WI38 (cell line): Measurements from ENCODE around the gene MEGF6.

Experiments used
- H3K4me3 ChIP-seq: 2 replicates; pipeline ENCODE4 v1.5.1; 2011; ENCODE audit warnings: low read depth, mild to moderate bottlenecking, control low read depth, low read length
- TF ChIP-seq, protein P1 (sequence below): IDR thresholded peaks from 2 replicates; pipeline ENCODE4 v1.5.1; 2012; ENCODE audit warnings: low read depth, mild to moderate bottlenecking, control low read depth, low read length

Gene MEGF6

DNA sequence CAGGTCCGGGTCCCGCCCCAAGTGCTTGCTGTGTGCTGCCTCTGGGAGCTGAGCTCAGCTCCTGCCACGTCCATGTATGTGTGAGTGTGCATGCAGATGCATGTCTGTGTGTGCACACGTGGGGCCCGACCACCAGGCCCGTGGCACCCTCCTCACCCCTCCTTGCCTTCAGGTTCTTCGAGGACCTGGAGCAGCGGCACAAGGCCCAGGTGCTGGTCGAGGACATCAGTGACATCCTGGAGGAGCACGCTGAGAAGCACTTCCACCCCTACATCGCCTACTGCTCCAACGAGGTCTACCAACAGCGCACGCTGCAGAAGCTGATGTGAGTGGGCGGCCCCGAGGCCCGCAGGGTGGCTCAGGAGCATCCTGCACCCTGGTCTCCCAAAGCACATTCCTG lies 138.4 kb downstream of the MEGF6 start:
- H3K4me3 ChIP-seq: no peak overlapping the region
- TF ChIP-seq, protein P1, sequence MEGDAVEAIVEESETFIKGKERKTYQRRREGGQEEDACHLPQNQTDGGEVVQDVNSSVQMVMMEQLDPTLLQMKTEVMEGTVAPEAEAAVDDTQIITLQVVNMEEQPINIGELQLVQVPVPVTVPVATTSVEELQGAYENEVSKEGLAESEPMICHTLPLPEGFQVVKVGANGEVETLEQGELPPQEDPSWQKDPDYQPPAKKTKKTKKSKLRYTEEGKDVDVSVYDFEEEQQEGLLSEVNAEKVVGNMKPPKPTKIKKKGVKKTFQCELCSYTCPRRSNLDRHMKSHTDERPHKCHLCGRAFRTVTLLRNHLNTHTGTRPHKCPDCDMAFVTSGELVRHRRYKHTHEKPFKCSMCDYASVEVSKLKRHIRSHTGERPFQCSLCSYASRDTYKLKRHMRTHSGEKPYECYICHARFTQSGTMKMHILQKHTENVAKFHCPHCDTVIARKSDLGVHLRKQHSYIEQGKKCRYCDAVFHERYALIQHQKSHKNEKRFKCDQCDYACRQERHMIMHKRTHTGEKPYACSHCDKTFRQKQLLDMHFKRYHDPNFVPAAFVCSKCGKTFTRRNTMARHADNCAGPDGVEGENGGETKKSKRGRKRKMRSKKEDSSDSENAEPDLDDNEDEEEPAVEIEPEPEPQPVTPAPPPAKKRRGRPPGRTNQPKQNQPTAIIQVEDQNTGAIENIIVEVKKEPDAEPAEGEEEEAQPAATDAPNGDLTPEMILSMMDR: no peak

DNA sequence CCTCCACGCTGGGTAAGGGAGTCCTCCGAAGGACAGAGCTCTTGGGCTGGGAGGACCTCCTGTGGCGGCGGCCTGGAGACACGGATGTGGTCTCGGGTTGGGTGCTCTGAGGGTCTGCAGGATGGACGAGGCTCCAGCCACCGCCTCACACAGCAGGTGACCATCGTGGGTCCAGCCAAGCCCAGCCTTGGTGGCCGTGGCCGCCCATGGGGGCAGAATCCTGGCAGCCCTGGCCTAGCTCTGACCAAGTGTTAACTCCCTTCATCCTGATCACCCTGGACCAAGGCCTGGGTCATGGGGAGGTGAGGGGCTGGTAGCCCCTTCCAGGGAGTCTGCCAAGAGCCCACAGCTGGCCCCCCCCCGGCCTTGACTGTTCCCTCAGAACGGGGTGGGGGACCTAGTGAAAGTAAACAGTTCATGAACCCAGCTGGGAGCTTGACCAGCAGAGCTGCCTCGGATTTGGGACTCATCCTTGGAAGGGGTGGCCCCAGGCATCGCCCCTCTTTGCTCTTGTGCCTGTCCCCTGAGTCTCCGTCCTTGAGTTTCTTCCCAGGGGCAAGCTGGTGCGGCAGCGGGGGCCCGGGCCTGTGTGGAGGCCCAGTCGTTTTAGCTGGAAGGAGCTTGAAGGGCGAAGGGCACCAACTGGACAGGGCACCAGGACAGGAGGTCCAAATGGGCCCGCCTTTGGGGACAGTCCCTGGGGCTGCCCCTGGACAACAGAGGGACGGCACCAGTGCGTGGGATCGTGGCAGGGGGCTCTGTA lies 139.0 kb downstream of the MEGF6 start:
- no peak overlapping the region for H3K4me3 ChIP-seq
- TF ChIP-seq, protein P1: no peak

DNA sequence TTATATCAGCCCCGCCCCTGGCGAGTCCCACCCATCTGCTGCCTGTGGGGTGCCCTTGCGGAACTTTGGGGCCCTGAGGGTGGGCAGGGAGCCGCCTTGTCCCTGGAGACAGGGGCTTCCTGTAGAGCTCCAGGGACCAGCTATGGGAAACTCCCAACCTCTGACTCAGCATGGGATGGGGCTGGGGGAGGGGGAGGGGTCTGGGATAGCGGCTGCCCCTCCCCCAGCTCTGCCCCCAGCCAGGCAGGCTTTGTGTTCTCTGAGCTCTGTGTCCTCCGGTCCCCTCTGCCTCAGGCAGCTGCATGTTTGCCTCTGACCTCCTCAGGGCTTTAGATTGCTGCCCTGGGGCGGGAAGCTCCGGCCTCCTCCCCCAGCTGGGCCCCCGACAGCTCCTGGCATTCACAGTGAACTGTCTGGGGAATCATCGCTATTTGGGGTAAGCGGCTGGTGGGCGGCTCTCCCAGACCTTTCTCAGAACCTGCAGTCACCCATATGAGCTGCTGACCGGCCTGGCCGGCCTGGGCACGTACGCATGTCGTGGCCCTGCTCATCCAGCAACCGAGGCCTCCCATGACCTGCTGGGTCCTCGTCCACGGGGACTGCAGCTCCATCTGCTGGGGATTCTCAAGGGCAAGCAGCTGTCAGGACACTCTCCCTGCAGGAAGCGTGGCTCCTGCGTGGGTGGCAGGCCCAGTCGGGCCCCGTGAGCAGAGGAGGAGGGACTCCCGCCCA lies 139.8 kb downstream of the MEGF6 start:
- no peak overlapping the region for H3K4me3 ChIP-seq
- TF ChIP-seq, protein P1: 0 out of 2 replicates have a peak, but pooled peaks have one; percentile 24

DNA sequence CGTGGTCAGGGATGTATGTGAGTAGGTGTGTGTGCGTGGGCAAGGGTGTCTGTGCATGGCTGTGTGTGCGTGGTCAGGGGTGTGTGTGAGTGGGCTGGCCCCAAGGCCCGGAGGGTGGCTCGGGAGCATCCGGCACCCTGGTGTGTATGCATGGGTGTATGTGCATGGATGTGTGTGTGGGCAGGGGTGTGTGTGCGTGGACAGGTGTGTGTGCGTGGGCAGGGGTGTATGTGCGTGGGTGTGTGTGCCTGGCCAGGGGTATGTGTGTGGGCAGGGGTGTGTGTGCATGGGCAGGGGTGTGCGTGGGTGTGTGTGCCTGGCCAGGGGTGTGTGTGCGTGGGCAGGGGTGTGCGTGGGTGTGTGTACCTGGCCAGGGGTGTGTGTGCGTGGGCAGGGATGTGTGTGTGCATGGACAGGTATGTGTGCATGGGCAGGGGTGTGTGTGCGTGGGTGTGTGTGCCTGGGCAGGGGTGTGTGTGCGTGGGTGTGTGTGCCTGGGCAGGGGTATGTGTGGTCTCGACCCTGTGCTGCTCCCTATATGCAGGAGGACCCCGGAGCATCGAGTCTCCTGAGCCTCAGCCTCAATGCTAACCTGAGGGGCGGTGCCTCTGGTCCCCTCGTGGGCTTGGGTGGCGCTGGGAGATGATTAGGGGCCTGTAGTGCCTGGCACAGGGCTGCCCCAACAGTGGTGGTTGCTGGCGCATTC lies 140.5 kb downstream of the MEGF6 start:
- TF ChIP-seq, protein P1: no peak
- H3K4me3 ChIP-seq: no peak overlapping the region

DNA sequence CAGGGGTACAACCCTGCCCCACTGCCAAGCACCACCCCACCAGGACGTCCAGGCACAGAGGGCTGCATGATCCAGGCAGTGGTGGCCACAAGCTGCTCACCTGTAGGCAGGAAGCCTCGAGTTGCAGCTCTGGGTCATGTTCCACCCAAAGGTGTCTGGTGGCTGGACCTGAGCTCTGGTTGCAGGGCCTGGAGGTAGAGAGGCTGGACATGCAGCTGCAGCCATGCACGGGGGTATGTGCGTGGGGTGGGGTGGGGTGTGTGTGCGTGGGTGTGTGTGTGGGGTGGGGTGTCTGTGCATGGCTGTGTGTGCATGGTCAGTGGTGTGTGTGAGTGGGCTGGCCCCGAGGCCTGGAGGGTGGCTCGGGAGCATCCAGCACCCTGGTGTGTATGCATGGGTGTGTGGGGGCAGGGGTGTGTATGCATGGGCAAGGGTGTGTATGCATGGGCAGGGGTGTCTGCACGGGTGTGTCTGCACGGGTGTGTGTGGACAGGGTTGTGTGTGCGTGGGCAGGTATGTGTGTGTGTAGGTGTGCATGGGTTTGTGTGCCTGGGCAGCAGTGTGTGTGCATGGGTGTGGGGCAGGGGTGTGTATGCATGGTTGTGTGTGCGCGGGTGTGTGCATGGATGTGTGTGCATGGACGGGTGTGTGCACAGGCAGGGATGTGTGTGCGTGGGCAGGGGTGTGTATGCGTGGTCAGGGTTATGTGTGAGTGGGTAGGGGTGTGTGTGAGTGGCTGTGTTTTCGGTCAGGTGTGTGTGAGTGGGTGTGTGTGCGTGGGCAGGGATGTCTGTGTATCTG lies 141.3 kb downstream of the MEGF6 start:
- TF ChIP-seq, protein P1: no peak
- no peak overlapping the region for H3K4me3 ChIP-seq

DNA sequence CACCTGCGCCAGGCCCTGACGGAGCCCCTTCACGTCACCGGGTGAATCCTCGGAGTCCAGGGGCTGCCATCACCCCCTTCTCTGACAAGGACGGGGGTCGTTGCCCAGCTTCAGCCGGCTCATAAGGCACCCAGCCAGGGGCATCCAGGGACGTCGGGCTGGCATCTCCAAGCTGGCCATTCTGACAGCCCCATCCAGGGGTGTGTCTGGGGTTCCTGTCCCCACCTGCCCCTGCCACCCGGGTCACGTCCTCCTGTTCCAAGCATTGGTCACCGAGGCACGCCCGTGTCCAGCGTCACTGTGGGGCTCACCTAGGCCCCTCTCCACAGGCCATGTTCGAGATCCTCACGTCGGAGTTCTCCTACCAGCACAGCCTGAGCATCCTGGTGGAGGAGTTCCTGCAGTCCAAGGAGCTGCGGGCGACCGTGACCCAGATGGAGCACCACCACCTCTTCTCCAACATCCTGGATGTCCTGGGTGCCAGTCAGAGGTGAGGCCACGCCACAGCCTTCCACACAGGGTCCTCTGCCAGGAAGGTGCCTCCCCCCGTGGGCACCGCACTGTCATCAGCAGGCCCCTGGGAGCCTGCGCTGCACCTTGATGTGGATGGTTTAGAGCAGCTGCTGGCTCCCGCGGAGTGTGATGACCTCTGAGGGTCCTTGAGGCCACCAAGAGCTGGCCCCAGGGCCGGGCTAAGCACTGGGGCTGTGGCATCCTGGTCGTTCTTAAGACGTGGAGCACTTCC lies 142.0 kb downstream of the MEGF6 start:
- no peak overlapping the region for H3K4me3 ChIP-seq
- TF ChIP-seq, protein P1: no peak
